Osteoblast (primary cell): Measurements from ENCODE around the gene INSC. TPM values are rescaled to one million over a fixed set of nuclear protein-coding genes. Genes with fewer than 3 reads are reported as not detected.

Experiments used
- DNase-seq: peaks from one replicate; pipeline ENCODE4 v3.0.0; 2011; ENCODE audit warnings: low spot score, mixed read lengths; ENCODE audit not compliant: insufficient read length; ENCODE audit errors: missing footprints
- H2AFZ ChIP-seq: 2 replicates; pipeline ENCODE4 v1.6.0; 2011; ENCODE audit warnings: mild to moderate bottlenecking, low read length
- H3K27ac ChIP-seq: 2 replicates; pipeline ENCODE4 v1.5.1; 2011; ENCODE audit warnings: mild to moderate bottlenecking, low read depth, low read length, moderate library complexity
- H3K27me3 ChIP-seq: 2 replicates; pipeline ENCODE4 v1.6.0; 2012; ENCODE audit warnings: mild to moderate bottlenecking, control low read depth, inconsistent platforms, low read length, moderate library complexity; ENCODE audit not compliant: insufficient read depth
- H3K36me3 ChIP-seq: 2 replicates; pipeline ENCODE4 v1.5.1; 2011; ENCODE audit warnings: mild to moderate bottlenecking, low read length, control low read depth, moderate library complexity; ENCODE audit not compliant: insufficient read depth
- H3K4me1 ChIP-seq: 2 replicates; pipeline ENCODE4 v1.5.1; 2011; ENCODE audit warnings: mild to moderate bottlenecking, low read length, control low read depth, moderate library complexity; ENCODE audit not compliant: insufficient read depth
- H3K4me2 ChIP-seq: 2 replicates; pipeline ENCODE4 v1.6.0; 2011; ENCODE audit warnings: mild to moderate bottlenecking, low read length; ENCODE audit not compliant: insufficient read depth
- H3K4me3 ChIP-seq: fragments of 200-600 bp; sonication (generic); 3 replicates; pipeline ENCODE4 v1.5.1; 2012; ENCODE audit warnings: mild to moderate bottlenecking, low read length, inconsistent platforms; ENCODE audit not compliant: insufficient read depth
- H3K79me2 ChIP-seq: 2 replicates; pipeline ENCODE4 v1.6.0; 2012; ENCODE audit warnings: mild to moderate bottlenecking, low read length, control low read depth, inconsistent platforms; ENCODE audit not compliant: insufficient read depth
- H3K9me3 ChIP-seq: 2 replicates; pipeline ENCODE4 v1.5.1; 2011; ENCODE audit warnings: low read depth, low read length, control low read depth
- H4K20me1 ChIP-seq: 2 replicates; pipeline ENCODE4 v1.6.0; 2012; ENCODE audit warnings: mild to moderate bottlenecking, low read length, control low read depth; ENCODE audit not compliant: insufficient read depth
- total RNA-seq: library from RNA; depleted of rRNA; stranded (reverse); fragments of >200 nt; gene quantifications from 2 replicates; pipeline ENCODE4 v1.2.3, GENCODE V29; 2012
- TF ChIP-seq, protein P1 (sequence below): IDR thresholded peaks from 2 replicates; pipeline ENCODE4 v1.5.1; 2011; ENCODE audit warnings: mild to moderate bottlenecking, low read depth, low read length, moderate library complexity; ENCODE audit errors: extremely low read depth

INSC gene
- total RNA-seq, 1 donor: 0.72 TPM

DNA sequence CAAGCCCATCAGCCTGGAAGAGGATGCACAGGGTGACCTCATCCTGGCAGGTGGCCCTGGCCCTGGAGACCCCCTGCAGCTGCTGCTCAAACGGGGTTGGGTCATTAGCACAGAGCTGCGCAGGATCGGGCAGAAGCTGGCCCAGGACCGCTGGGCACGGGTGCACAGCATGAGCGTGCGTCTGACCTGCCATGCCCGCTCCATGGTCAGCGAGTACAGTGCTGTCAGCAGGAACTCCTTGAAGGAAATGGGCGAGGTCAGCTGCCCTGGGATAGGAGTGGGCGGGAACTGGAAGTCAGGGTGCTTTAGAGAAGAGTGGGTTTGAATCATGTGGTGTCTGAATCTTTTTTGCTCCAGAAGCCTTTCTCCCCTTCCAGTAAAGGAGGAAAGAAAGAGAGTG, 61.1 kb downstream of the INSC start:
- Histone ChIP-seq H3K9me3 (no peaks in the 10 kb centered on the region), H3K4me1 (peaks cover 10% of the 10 kb centered on the region), H2AFZ (no peak overlapping the region), H3K79me2 (no peaks in the 10 kb centered on the region), H4K20me1 (no peaks in the 10 kb centered on the region), H3K36me3 (no peaks in the 10 kb centered on the region), H3K4me3 (no peak overlapping the region), H3K4me2 (no peak overlapping the region), H3K27me3 (no peaks in the 10 kb centered on the region), H3K27ac (no peak overlapping the region)
- DNase-seq: no peak
- TF ChIP-seq, protein P1, sequence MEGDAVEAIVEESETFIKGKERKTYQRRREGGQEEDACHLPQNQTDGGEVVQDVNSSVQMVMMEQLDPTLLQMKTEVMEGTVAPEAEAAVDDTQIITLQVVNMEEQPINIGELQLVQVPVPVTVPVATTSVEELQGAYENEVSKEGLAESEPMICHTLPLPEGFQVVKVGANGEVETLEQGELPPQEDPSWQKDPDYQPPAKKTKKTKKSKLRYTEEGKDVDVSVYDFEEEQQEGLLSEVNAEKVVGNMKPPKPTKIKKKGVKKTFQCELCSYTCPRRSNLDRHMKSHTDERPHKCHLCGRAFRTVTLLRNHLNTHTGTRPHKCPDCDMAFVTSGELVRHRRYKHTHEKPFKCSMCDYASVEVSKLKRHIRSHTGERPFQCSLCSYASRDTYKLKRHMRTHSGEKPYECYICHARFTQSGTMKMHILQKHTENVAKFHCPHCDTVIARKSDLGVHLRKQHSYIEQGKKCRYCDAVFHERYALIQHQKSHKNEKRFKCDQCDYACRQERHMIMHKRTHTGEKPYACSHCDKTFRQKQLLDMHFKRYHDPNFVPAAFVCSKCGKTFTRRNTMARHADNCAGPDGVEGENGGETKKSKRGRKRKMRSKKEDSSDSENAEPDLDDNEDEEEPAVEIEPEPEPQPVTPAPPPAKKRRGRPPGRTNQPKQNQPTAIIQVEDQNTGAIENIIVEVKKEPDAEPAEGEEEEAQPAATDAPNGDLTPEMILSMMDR: no peak

DNA sequence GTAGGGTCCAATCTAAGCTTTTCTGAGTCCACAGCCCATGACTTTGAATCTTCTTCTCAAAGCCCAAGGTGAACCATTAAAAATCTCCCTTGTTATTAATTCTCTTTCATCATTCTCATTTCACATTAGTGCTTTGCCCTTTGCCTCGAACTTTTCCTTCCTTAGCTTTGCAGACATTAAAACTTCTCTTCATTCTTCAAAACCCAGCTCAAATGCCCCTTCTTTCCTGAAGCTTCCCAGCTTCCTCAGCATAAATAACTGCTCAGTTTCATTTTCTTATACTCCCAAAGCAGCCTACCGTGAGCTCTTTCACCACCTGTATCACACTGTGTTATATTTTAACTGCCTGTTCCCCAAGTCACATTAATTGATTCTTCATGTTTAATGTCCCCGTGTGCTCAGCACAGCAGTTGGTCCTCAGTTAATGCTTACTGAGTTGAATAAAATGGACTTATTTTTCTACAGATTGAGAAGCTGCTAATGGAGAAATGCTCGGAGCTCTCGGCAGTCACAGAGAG, 62.0 kb downstream of the INSC start:
- H2AFZ ChIP-seq: no peak overlapping the region
- TF ChIP-seq, protein P1: no peak
- H3K36me3 ChIP-seq: no peaks in the 10 kb centered on the region
- no peaks in the 10 kb centered on the region for H3K27me3 ChIP-seq
- H3K9me3 ChIP-seq: no peaks in the 10 kb centered on the region
- no peak overlapping the region for H3K4me2 ChIP-seq
- DNase-seq: no peak
- H3K4me1 ChIP-seq: peaks cover 10% of the 10 kb centered on the region
- H3K79me2 ChIP-seq: no peaks in the 10 kb centered on the region
- H3K27ac ChIP-seq: no peak overlapping the region
- H3K4me3 ChIP-seq: no peak overlapping the region
- H4K20me1 ChIP-seq: no peaks in the 10 kb centered on the region

DNA sequence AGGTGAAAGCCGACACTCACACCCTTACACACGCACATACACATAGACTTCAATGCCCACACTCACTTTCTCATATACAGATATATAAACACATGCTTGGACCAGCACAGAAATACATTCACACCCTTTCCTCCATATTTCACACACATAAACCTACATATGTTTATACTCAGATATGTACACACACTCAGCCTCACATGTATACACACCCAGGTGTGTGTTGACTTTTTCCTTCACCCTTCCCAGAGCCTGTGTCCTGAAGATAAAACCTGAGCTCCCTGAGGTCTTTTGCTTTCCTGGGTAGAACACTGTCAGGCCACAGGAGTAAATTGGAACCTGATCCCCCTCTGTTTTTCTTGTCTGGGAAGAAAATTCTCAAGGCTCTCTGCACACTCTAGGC, 62.8 kb downstream of the INSC start:
- peaks cover 10% of the 10 kb centered on the region for H3K4me1 ChIP-seq
- no peak overlapping the region for H3K27ac ChIP-seq
- no peaks in the 10 kb centered on the region for H3K9me3 ChIP-seq
- no peaks in the 10 kb centered on the region for H4K20me1 ChIP-seq
- H3K4me3 ChIP-seq: no peak overlapping the region
- no peak overlapping the region for H2AFZ ChIP-seq
- no peaks in the 10 kb centered on the region for H3K36me3 ChIP-seq
- no peaks in the 10 kb centered on the region for H3K27me3 ChIP-seq
- no peak for DNase-seq
- H3K4me2 ChIP-seq: no peak overlapping the region
- TF ChIP-seq, protein P1: no peak
- H3K79me2 ChIP-seq: no peaks in the 10 kb centered on the region

DNA sequence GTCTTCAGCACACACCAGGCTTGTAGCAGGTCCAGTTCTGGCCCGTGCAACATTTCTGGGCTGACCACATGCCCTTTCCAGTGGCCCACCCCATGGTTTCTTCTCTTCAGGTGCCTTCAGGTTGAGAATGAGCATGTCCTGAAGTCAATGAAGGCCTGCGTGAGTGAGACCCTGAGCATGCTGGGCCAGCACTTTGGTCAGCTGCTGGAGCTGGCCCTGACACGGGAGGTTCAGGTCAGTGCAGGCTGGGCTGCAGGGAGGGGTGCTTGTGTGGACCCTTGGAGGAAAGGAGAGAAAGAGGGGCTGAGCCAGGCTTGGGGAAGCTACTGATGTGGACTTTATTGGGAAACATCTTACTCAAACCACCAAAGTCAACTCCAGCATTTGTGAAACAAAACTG, 63.5 kb downstream of the INSC start:
- Histone ChIP-seq H3K4me1 (peaks cover 10% of the 10 kb centered on the region), H3K4me2 (no peak overlapping the region), H3K4me3 (no peak overlapping the region), H3K9me3 (no peaks in the 10 kb centered on the region), H4K20me1 (no peaks in the 10 kb centered on the region), H3K36me3 (no peaks in the 10 kb centered on the region), H3K79me2 (no peaks in the 10 kb centered on the region), H2AFZ (no peak overlapping the region), H3K27ac (no peak overlapping the region), H3K27me3 (no peaks in the 10 kb centered on the region)
- DNase-seq: no peak
- TF ChIP-seq, protein P1: no peak
